GM12878 (cell line): ENCODE measurements around the gene ATP7A. TPM values are rescaled to one million over a fixed set of nuclear protein-coding genes. Genes with fewer than 3 reads are reported as not detected.

Source experiments
- ATAC-seq: fragments of 200-7000 bp; cut with Tn5 transposase; 3 replicates; pipeline ENCODE4 v1.9.1; 2020; ENCODE audit warnings: mild to moderate bottlenecking, moderate library complexity
- BruUV-seq: library from RNA; stranded (reverse); fragments of 400-500 nt; replicated peaks from 2 replicates; lab custom pipeline; 2021; lab: Mats Ljungman, UMichigan
- CTCF ChIA-PET: fragments of 300-600 bp; sonication (Branson Sonifier 250); formaldehyde crosslinking; extraction: SDS; loops from one replicate; lab custom pipeline; 2021; ENCODE audit warnings: inconsistent platforms; lab: Yijun Ruan, JAX
- POLR2A ChIA-PET: fragments of 350-600 bp; formaldehyde crosslinking; extraction: SDS; loops from one replicate; lab custom pipeline; 2021; ENCODE audit warnings: inconsistent platforms; lab: Charles Lee
- RAD21 ChIA-PET: fragments of 300-600 bp; sonication (Branson Sonifier 250); formaldehyde crosslinking; loops from one replicate; lab custom pipeline; 2023; ENCODE audit warnings: antibody characterized with exemption; ENCODE audit not compliant: unreplicated experiment; lab: Charles Lee
- SMC1A ChIA-PET: fragments of 300-600 bp; sonication (Branson Sonifier 250); formaldehyde crosslinking; loops from one replicate; lab custom pipeline; 2023; ENCODE audit not compliant: unreplicated experiment, uncharacterized antibody; lab: Charles Lee
- DNase-seq: peaks from one replicate; pipeline ENCODE4 v3.0.0-alpha.2; 2011; ENCODE audit warnings: low read depth, low spot score
- FAIRE-seq: peaks from 3 replicates; lab custom pipeline; 2011; peaks lifted over from hg19 to GRCh38; lab: Jason Lieb, UNC
- H2AFZ ChIP-seq: 2 replicates; pipeline ENCODE4 v1.6.0; 2011; ENCODE audit warnings: low read depth, low read length, control low read depth; ENCODE audit not compliant: control insufficient read depth
- H3K27ac ChIP-seq: 2 replicates; pipeline ENCODE4 v1.5.1; 2011; ENCODE audit warnings: control low read depth; ENCODE audit not compliant: control insufficient read depth, insufficient read depth
- H3K27me3 ChIP-seq, 2 experiments: replicated peaks in 1 of 2; 2 replicates each; pipeline versions ENCODE4 v1.6.0 to v1.6.1; 2011; ENCODE audit warnings: low read length in 1 of 2; ENCODE audit not compliant: control insufficient read depth in 2 of 2, insufficient read depth in 2 of 2
- H3K36me3 ChIP-seq, 2 experiments: 2 replicates each; pipeline ENCODE4 v1.5.1; 2011; ENCODE audit warnings: low read length in 1 of 2; ENCODE audit not compliant: control insufficient read depth in 2 of 2, insufficient read depth in 2 of 2
- H3K4me1 ChIP-seq: 2 replicates; pipeline ENCODE4 v1.6.1; 2011; ENCODE audit warnings: mild to moderate bottlenecking, low read length, moderate library complexity, mixed read lengths; ENCODE audit not compliant: control insufficient read depth, insufficient read depth
- H3K4me2 ChIP-seq: 2 replicates; pipeline ENCODE4 v1.6.0; 2011; ENCODE audit warnings: control low read depth; ENCODE audit not compliant: control insufficient read depth, insufficient read depth
- H3K4me3 ChIP-seq: fragments of 200-600 bp; sonication (generic); 2 replicates; pipeline ENCODE4 v1.5.1; 2016
- H3K79me2 ChIP-seq: 2 replicates; pipeline ENCODE4 v1.6.0; 2011; ENCODE audit warnings: low read length; ENCODE audit not compliant: control insufficient read depth, insufficient read depth
- H3K9ac ChIP-seq: 2 replicates; pipeline ENCODE4 v1.8.0; 2011; ENCODE audit warnings: low read length, control low read depth, mixed read lengths; ENCODE audit not compliant: control insufficient read depth, insufficient read depth
- H3K9me3 ChIP-seq: replicated peaks from 3 replicates; pipeline ENCODE4 v1.5.1; 2011; ENCODE audit warnings: mild to moderate bottlenecking, low read length; ENCODE audit not compliant: control insufficient read depth, insufficient read depth
- H4K20me1 ChIP-seq: 2 replicates; pipeline ENCODE4 v1.6.0; 2011; ENCODE audit not compliant: control insufficient read depth, insufficient read depth
- E4F1 ChIP-seq: fragments of 450-650 bp; IDR thresholded peaks from 2 replicates; pipeline ENCODE4 v1.6.1; 2018; ENCODE audit warnings: borderline replicate concordance, mild to moderate bottlenecking; ENCODE audit not compliant: partially characterized antibody
- FOXK2 ChIP-seq: fragments of 450-650 bp; IDR thresholded peaks from 2 replicates; pipeline ENCODE4 v1.6.1; 2017; ENCODE audit warnings: mild to moderate bottlenecking, moderate library complexity
- HDGF ChIP-seq: fragments of 450-650 bp; IDR thresholded peaks from 2 replicates; pipeline ENCODE4 v1.6.1; 2016; ENCODE audit warnings: antibody characterized with exemption
- IRF5 ChIP-seq: fragments of 450-650 bp; IDR thresholded peaks from 2 replicates; pipeline ENCODE4 v1.6.1; 2017; ENCODE audit warnings: borderline replicate concordance
- MEF2A ChIP-seq: IDR thresholded peaks from 2 replicates; pipeline ENCODE4 v1.6.1; 2011; ENCODE audit warnings: low read depth, mild to moderate bottlenecking, low read length, moderate library complexity; ENCODE audit not compliant: insufficient read depth
- MYB ChIP-seq: fragments of 150-350 bp; IDR thresholded peaks from 2 replicates; pipeline ENCODE4 v1.6.1; 2014; ENCODE audit warnings: mild to moderate bottlenecking, low read depth, low read length, borderline replicate concordance
- NBN ChIP-seq: fragments of 450-650 bp; IDR thresholded peaks from 2 replicates; pipeline ENCODE4 v1.6.1; 2016
- NFIC ChIP-seq: IDR thresholded peaks from 2 replicates; pipeline ENCODE4 v1.6.1; 2012; ENCODE audit warnings: low read depth, mild to moderate bottlenecking, inconsistent platforms, low read length, moderate library complexity
- SMAD1 ChIP-seq: fragments of 450-650 bp; IDR thresholded peaks from 2 replicates; pipeline ENCODE4 v1.6.1; 2018; ENCODE audit warnings: mild to moderate bottlenecking, low read depth; ENCODE audit not compliant: partially characterized antibody
- SPI1 ChIP-seq: IDR thresholded peaks from 2 replicates; pipeline ENCODE4 v1.6.1; 2011; ENCODE audit warnings: low read depth, mild to moderate bottlenecking, low read length, moderate library complexity, borderline replicate concordance; ENCODE audit not compliant: insufficient read depth
- ZSCAN29 ChIP-seq: fragments of 450-650 bp; IDR thresholded peaks from 2 replicates; pipeline ENCODE4 v1.6.1; 2017; ENCODE audit warnings: mild to moderate bottlenecking, moderate library complexity
- WGBS: methylation state at CpG from one replicate; pipeline ENCODE4 v1.1.6; 2016; ENCODE audit warnings: low lambda C conversion rate; ENCODE audit not compliant: insufficient replicate concordance, insufficient coverage; ENCODE audit errors: missing lambda C conversion rate; 5-methylcytosine and 5-hydroxymethylcytosine counted together
- in situ Hi-C: fragments of 300-500 bp; cut with MboI; formaldehyde crosslinking; loops from 9 replicates; pipeline ENCODE4 v1.14.3; 2018; ENCODE audit warnings: mixed read lengths
- intact Hi-C: fragments of 100-400 bp; cut with micrococcal nuclease; formaldehyde crosslinking; loops from one replicate; pipeline ENCODE4 v1.14.2; 2022; ENCODE audit not compliant: unreplicated experiment
- polyA plus RNA-seq, 11 experiments: library from polyadenylated mRNA; depleted of rRNA in 4 of 11; unstranded in 6 of 11; stranded (reverse) in 5 of 11; fragments of >200 nt; fragmentation: Nextera tagmentation in 4 of 11; fragmentation: Illumina TruSeq in 1 of 11; extraction: Ambion mirVana in 4 of 11; extraction: Trizol in 1 of 11; gene quantifications; 1 replicate in 1 of 11; 2 replicates in 10 of 11; pipeline versions ENCODE4 v1.2.1 to v1.2.3, GENCODE V29; 2011 to 2016; ENCODE audit warnings: inconsistent platforms in 2 of 11, missing spikeins in 2 of 11, low read depth in 1 of 11
- total RNA-seq, 4 experiments: library from RNA; depleted of rRNA in 3 of 4; stranded (reverse); fragments of >200 nt in 3 of 4; fragmentation: Illumina TruSeq in 1 of 4; extraction: Trizol in 1 of 4; gene quantifications; 2 replicates each; pipeline versions ENCODE4 v1.2.1 to v1.2.3, GENCODE V29; 2013 to 2021

The ATP7A gene
- total and polyA plus RNA-seq, 10 of the 15 experiments (the other 5 are each of a cell fraction or from before 2014, with no cell fraction given), result 2.5 to 12.0 (median 7.6) TPM

GRCh38 chrX:77979870-77980269, 69.4 kb downstream of the ATP7A start:
- in situ Hi-C loops, result no loop called here

More at GRCh38 chrX:77979870-77980269, 69.4 kb downstream of the ATP7A start:
- ATAC-seq, result no peak
- no peaks in the 10 kb centered on the region for H3K27me3 ChIP-seq
- POLR2A ChIA-PET, result no interaction called here
- no peak for FAIRE-seq
- CTCF ChIA-PET, result interaction anchor here (1.4 kb wide), 1 partner anchor 45 kb away, joined by 3 read pairs; no protein-coding TSS in a partner anchor
- no peaks in the 10 kb centered on the region for H3K79me2 ChIP-seq
- BruUV-seq, result no TSS peak
- RAD21 ChIA-PET, result no interaction called here
- no peak overlapping the region for H3K27ac ChIP-seq
- H3K4me1 ChIP-seq, result no peaks in the 10 kb centered on the region
- DNase-seq, result no peak
- intact Hi-C loops, result no loop called here
- H3K9ac ChIP-seq, result no peak overlapping the region
- H3K9me3 ChIP-seq, result no peaks in the 10 kb centered on the region
- no peak overlapping the region for H3K4me2 ChIP-seq
- no peaks in the 10 kb centered on the region for H4K20me1 ChIP-seq
- WGBS, result 61% methylated on average over 4 of the region's 4 CpGs
- H2AFZ ChIP-seq, result no peak overlapping the region
- H3K4me3 ChIP-seq, result no peak overlapping the region
- TF ChIP-seq MEF2A, result no peak
- no peak for TF ChIP-seq E4F1
- no peak for TF ChIP-seq HDGF
- TF ChIP-seq IRF5, result no peak
- no peak for TF ChIP-seq MYB
- no peak for TF ChIP-seq SPI1
- TF ChIP-seq NBN, result no peak
- TF ChIP-seq SMAD1, result no peak
- TF ChIP-seq ZSCAN29, result no peak
- no peak for TF ChIP-seq FOXK2
- no peak for TF ChIP-seq NFIC
- SMC1A ChIA-PET, result no interaction called here
- H3K36me3 ChIP-seq, result no peaks in the 10 kb centered on the region
